ENCODE data around the gene LNPEP.

GRCh38 chr5:96986450-96986849 is 50.6 kb downstream of the LNPEP start:
- TF ChIP-seq EZH2 (IDR thresholded peaks at IDR 0.05) (no peak), POLR2AphosphoS5 (IDR thresholded peaks at IDR 0.05; ENCODE audit: borderline replicate concordance, low read depth, low read length) (no peak), FOXP2 (optimal IDR thresholded peaks at IDR 0.05; ENCODE audit: control extremely low read depth, extremely low read length, insufficient read depth) (no peak)

All from SK-N-MC (cell line).